SU-DHL-6 (cell line): ENCODE results near the gene GIT2.

Experiments
- H2AFZ ChIP-seq: fragments of 200-600 bp; sonication (generic); 2 replicates; pipeline ENCODE4 v1.6.1; 2014; ENCODE audit warnings: low read depth, mild to moderate bottlenecking, moderate library complexity, mixed read lengths, antibody characterized with exemption, low read length; ENCODE audit not compliant: severe bottlenecking
- H3F3A ChIP-seq: fragments of 200-600 bp; shearing (Covaris generic); 2 replicates; pipeline ENCODE4 v1.6.0; 2016; ENCODE audit warnings: antibody characterized with exemption, mild to moderate bottlenecking; ENCODE audit not compliant: insufficient read depth
- H3K27ac ChIP-seq: fragments of 200-600 bp; sonication (generic); 2 replicates; pipeline ENCODE4 v1.5.1; 2016; ENCODE audit warnings: low read depth, mild to moderate bottlenecking, low read length, moderate library complexity, mixed read lengths
- H3K27me3 ChIP-seq: fragments of 200-600 bp; sonication (generic), shearing (Covaris generic); 2 replicates; pipeline ENCODE4 v1.6.0; 2014; ENCODE audit warnings: mild to moderate bottlenecking, low read length
- H3K36me3 ChIP-seq: fragments of 200-600 bp; sonication (generic); 2 replicates; pipeline ENCODE4 v1.6.1; 2014; ENCODE audit warnings: mild to moderate bottlenecking, low read length, mixed read lengths
- H3K4me2 ChIP-seq: fragments of 300-600, 200-600 bp; shearing (Covaris generic), sonication (generic); 2 replicates; pipeline ENCODE4 v1.6.0; 2014; ENCODE audit warnings: low read length, low read depth, mild to moderate bottlenecking; ENCODE audit not compliant: poor library complexity, severe bottlenecking
- H3K4me3 ChIP-seq: fragments of 200-600 bp; sonication (generic); 2 replicates; pipeline ENCODE4 v1.5.1; 2014; ENCODE audit warnings: antibody characterized with exemption, low read length, mild to moderate bottlenecking, mixed read lengths; ENCODE audit not compliant: insufficient read depth, poor library complexity, severe bottlenecking
- H3K79me2 ChIP-seq: fragments of 200-600 bp; sonication (generic); 2 replicates; pipeline ENCODE4 v1.6.1; 2014; ENCODE audit warnings: mild to moderate bottlenecking, low read length, moderate library complexity; ENCODE audit not compliant: insufficient read depth
- H3K9ac ChIP-seq: fragments of 200-600 bp; sonication (generic); 2 replicates; pipeline ENCODE4 v1.7.0; 2014; ENCODE audit warnings: mild to moderate bottlenecking, low read length
- H3K9me2 ChIP-seq: fragments of 200-600 bp; sonication (generic); replicated peaks from 2 replicates; pipeline ENCODE4 v1.6.1; 2014; ENCODE audit warnings: low read length; ENCODE audit not compliant: insufficient read depth
- H3K9me3 ChIP-seq: fragments of 200-600 bp; sonication (generic); 2 replicates; pipeline ENCODE4 v1.6.1; 2014; ENCODE audit warnings: low read length, mixed read lengths; ENCODE audit not compliant: insufficient read depth
- H4K20me1 ChIP-seq: fragments of 200-600 bp; sonication (generic); 2 replicates; pipeline ENCODE4 v1.6.1; 2014; ENCODE audit warnings: low read depth, mild to moderate bottlenecking, antibody characterized with exemption, low read length, moderate library complexity, mixed read lengths
- CTCF ChIP-seq: fragments of 200-600 bp; sonication (generic); IDR thresholded peaks from one replicate; pipeline ENCODE4 v1.5.1; 2017; ENCODE audit warnings: antibody characterized with exemption, mild to moderate bottlenecking, low read length, moderate library complexity; ENCODE audit not compliant: insufficient read depth, poor library complexity, severe bottlenecking
- EZH2phosphoT487 ChIP-seq: fragments of 200-600 bp; sonication (generic), shearing (Covaris generic); conservative IDR thresholded peaks from 2 replicates; pipeline ENCODE4 v1.6.1; 2018; ENCODE audit warnings: mild to moderate bottlenecking, antibody characterized with exemption, low read length, moderate library complexity, mixed read lengths

The GIT2 gene

GRCh38 chr12:109912855-109913321 lies 83.3 kb downstream of the GIT2 start:
- Histone ChIP-seq H3K27ac (no peak overlapping the region), H3K4me2 (no peak overlapping the region), H3K79me2 (no peaks in the 10 kb centered on the region), H3K4me3 (no peak overlapping the region), H3K36me3 (peaks cover 4% of the 10 kb centered on the region; the same call in 1 of the 2 replicates), H4K20me1 (no peaks in the 10 kb centered on the region), H3K9ac (no peak overlapping the region), H2AFZ (no peak overlapping the region), H3F3A (no peaks in the 10 kb centered on the region), H3K9me2 (no peaks in the 10 kb centered on the region), H3K27me3 (no peaks in the 10 kb centered on the region), H3K9me3 (no peaks in the 10 kb centered on the region)
- no peak for TF ChIP-seq CTCF
- TF ChIP-seq EZH2phosphoT487 = no peak

- no peak overlapping the region for H3K4me2 ChIP-seq
- no peaks in the 10 kb centered on the region for H3K9me3 ChIP-seq
- no peaks in the 10 kb centered on the region for H3K9me2 ChIP-seq
- H3K36me3 ChIP-seq = peaks cover under 1% of the 10 kb centered on the region; the same call in 1 of the 2 replicates
- H3K4me3 ChIP-seq = no peak overlapping the region
- no peaks in the 10 kb centered on the region for H3K27me3 ChIP-seq
- TF ChIP-seq CTCF (no peak), EZH2phosphoT487 (no peak)
- H3K9ac ChIP-seq = no peak overlapping the region
- H3K79me2 ChIP-seq = no peaks in the 10 kb centered on the region
- no peaks in the 10 kb centered on the region for H3F3A ChIP-seq
- no peaks in the 10 kb centered on the region for H4K20me1 ChIP-seq
- no peak overlapping the region for H2AFZ ChIP-seq
- H3K27ac ChIP-seq = no peak overlapping the region
These were observed 85.2 kb downstream of the GIT2 start for GRCh38 chr12:109910969-109911348.

- Histone ChIP-seq H3K4me2 (no peak overlapping the region), H3K27me3 (no peaks in the 10 kb centered on the region), H3K27ac (no peak overlapping the region), H2AFZ (no peak overlapping the region), H3K4me3 (no peak overlapping the region), H3F3A (no peaks in the 10 kb centered on the region), H3K9me3 (no peaks in the 10 kb centered on the region), H3K9ac (no peak overlapping the region), H4K20me1 (no peaks in the 10 kb centered on the region), H3K79me2 (no peaks in the 10 kb centered on the region), H3K36me3 (no peaks in the 10 kb centered on the region), H3K9me2 (no peaks in the 10 kb centered on the region)
- no peak for TF ChIP-seq EZH2phosphoT487
- no peak for TF ChIP-seq CTCF
These were observed 85.8 kb downstream of the GIT2 start for GRCh38 chr12:109910254-109910968.
